Mesenchymal stem cell (in vitro differentiated cells and primary cell): ENCODE measurements around the gene PPP2R2D.

Source experiments
- DNase-seq: peaks from one replicate; pipeline ENCODE4 v3.0.0-alpha.2; 2013
- H2AFZ ChIP-seq: one replicate; pipeline ENCODE4 v1.6.1; 2013; ENCODE audit warnings: low read depth, mild to moderate bottlenecking, control low read depth, inconsistent platforms, low read length, moderate library complexity
- H2AK5ac ChIP-seq: 2 replicates; pipeline ENCODE4 v1.6.1; 2013; ENCODE audit warnings: low read length, moderate library complexity, mild to moderate bottlenecking, inconsistent platforms; ENCODE audit not compliant: severe bottlenecking
- H2BK120ac ChIP-seq: one replicate; pipeline ENCODE4 v1.6.1; 2013; ENCODE audit warnings: low read depth, mild to moderate bottlenecking, inconsistent platforms, low read length, moderate library complexity
- H2BK12ac ChIP-seq, 2 experiments: one replicate each; pipeline ENCODE4 v1.6.1; 2013; ENCODE audit warnings: inconsistent platforms in 2 of 2, low read length in 2 of 2, mild to moderate bottlenecking in 2 of 2, moderate library complexity in 2 of 2, control low read depth in 1 of 2
- H2BK15ac ChIP-seq: one replicate; pipeline ENCODE4 v1.6.1; 2013; ENCODE audit warnings: mild to moderate bottlenecking, low read depth, inconsistent platforms; ENCODE audit not compliant: poor library complexity, severe bottlenecking
- H2BK5ac ChIP-seq: 2 replicates; pipeline ENCODE4 v1.6.1; 2013; ENCODE audit warnings: low read depth, mild to moderate bottlenecking, low read length, control low read depth, inconsistent platforms; ENCODE audit not compliant: poor library complexity, severe bottlenecking
- H3K14ac ChIP-seq, 2 experiments: one replicate each; pipeline ENCODE4 v1.6.1; 2013; ENCODE audit warnings: inconsistent platforms in 2 of 2, low read length in 2 of 2, control low read depth in 1 of 2, mild to moderate bottlenecking in 1 of 2, moderate library complexity in 1 of 2
- H3K18ac ChIP-seq, 2 experiments: one replicate each; pipeline ENCODE4 v1.6.1; 2013; ENCODE audit warnings: inconsistent platforms in 2 of 2, low read length in 2 of 2, control low read depth in 1 of 2, low read depth in 1 of 2, mild to moderate bottlenecking in 1 of 2
- H3K23ac ChIP-seq, 2 experiments: one replicate each; pipeline ENCODE4 v1.6.1; 2013; ENCODE audit warnings: inconsistent platforms in 2 of 2, low read length in 2 of 2, mild to moderate bottlenecking in 2 of 2, moderate library complexity in 2 of 2, control low read depth in 1 of 2
- H3K27ac ChIP-seq: 2 replicates; pipeline ENCODE4 v1.5.1; 2013; ENCODE audit warnings: mild to moderate bottlenecking, moderate library complexity, low read length, control low read depth, inconsistent platforms; ENCODE audit not compliant: poor library complexity, severe bottlenecking
- H3K27me3 ChIP-seq, 2 experiments: 2 replicates each; pipeline versions ENCODE4 v1.6.1 to v1.7.0; 2013; ENCODE audit warnings: low read length in 2 of 2, mild to moderate bottlenecking in 2 of 2, moderate library complexity in 2 of 2, control low read depth in 1 of 2, inconsistent platforms in 1 of 2; ENCODE audit not compliant: control insufficient read depth in 1 of 2, insufficient read depth in 1 of 2
- H3K36me3 ChIP-seq, 2 experiments: 2 replicates each; pipeline versions ENCODE4 v1.6.1 to v1.7.0; 2013; ENCODE audit warnings: low read length in 2 of 2, control low read depth in 1 of 2, inconsistent platforms in 1 of 2, low read depth in 1 of 2, mild to moderate bottlenecking in 1 of 2; ENCODE audit not compliant: insufficient read depth in 2 of 2, control insufficient read depth in 1 of 2
- H3K4ac ChIP-seq, 2 experiments: one replicate each; pipeline ENCODE4 v1.6.1; 2013; ENCODE audit warnings: inconsistent platforms in 2 of 2, low read length in 2 of 2, mild to moderate bottlenecking in 2 of 2, moderate library complexity in 2 of 2, control low read depth in 1 of 2, low read depth in 1 of 2
- H3K4me1 ChIP-seq: 2 replicates; pipeline ENCODE4 v1.6.1; 2013; ENCODE audit warnings: low read depth, low read length, control low read depth; ENCODE audit not compliant: control insufficient read depth, insufficient read depth
- H3K4me2 ChIP-seq: 2 replicates; pipeline ENCODE4 v1.6.1; 2013; ENCODE audit warnings: low read length, mild to moderate bottlenecking, inconsistent platforms; ENCODE audit not compliant: poor library complexity, severe bottlenecking
- H3K4me3 ChIP-seq, 2 experiments: 2 replicates each; pipeline versions ENCODE4 v1.5.1 to v1.7.0; 2013; ENCODE audit warnings: low read length in 2 of 2, mild to moderate bottlenecking in 2 of 2, control low read depth in 1 of 2, low read depth in 1 of 2; ENCODE audit not compliant: insufficient read depth in 1 of 2
- H3K79me1 ChIP-seq: replicated peaks from 2 replicates; pipeline ENCODE4 v1.6.1; 2013; ENCODE audit warnings: mild to moderate bottlenecking, control low read depth, low read length, inconsistent platforms; ENCODE audit not compliant: poor library complexity, severe bottlenecking
- H3K9ac ChIP-seq: 2 replicates; pipeline ENCODE4 v1.7.0; 2013; ENCODE audit warnings: mild to moderate bottlenecking, low read length, moderate library complexity
- H3K9me3 ChIP-seq: 2 replicates; pipeline ENCODE4 v1.7.0; 2013; ENCODE audit warnings: mild to moderate bottlenecking, low read length; ENCODE audit not compliant: control insufficient read depth
- H4K8ac ChIP-seq: one replicate; pipeline ENCODE4 v1.6.1; 2013; ENCODE audit warnings: inconsistent platforms, mild to moderate bottlenecking, low read length, moderate library complexity
- H4K91ac ChIP-seq: one replicate; pipeline ENCODE4 v1.6.1; 2013; ENCODE audit warnings: mild to moderate bottlenecking, low read length, inconsistent platforms
- WGBS: methylation state at CpG from one replicate; pipeline ENCODE4 v1.1.7; 2013; ENCODE audit warnings: mixed read lengths; 5-methylcytosine and 5-hydroxymethylcytosine counted together

The PPP2R2D gene

GRCh38 chr10:131905267-131905571 is 4.4 kb downstream of the PPP2R2D start:
- H3K4me3 ChIP-seq = no peak overlapping the region
- DNase-seq = no peak
- no peak overlapping the region for H4K8ac ChIP-seq
- H4K91ac ChIP-seq = no peak overlapping the region
- no peak overlapping the region for H3K14ac ChIP-seq
- no peaks in the 10 kb centered on the region for H3K9me3 ChIP-seq
- H2BK12ac ChIP-seq = no peak overlapping the region
- H3K36me3 ChIP-seq = peaks cover 22 to 29% of the 10 kb centered on the region in 2 experiments
- no peaks in the 10 kb centered on the region for H3K27me3 ChIP-seq
- H2AFZ ChIP-seq = no peak overlapping the region
- no peak overlapping the region for H3K4ac ChIP-seq
- H2BK120ac ChIP-seq = no peak overlapping the region
- no peak overlapping the region for H2BK15ac ChIP-seq
- no peak overlapping the region for H3K9ac ChIP-seq
- no peak overlapping the region for H3K4me2 ChIP-seq
- peaks cover 25% of the 10 kb centered on the region for H3K4me1 ChIP-seq
- H3K18ac ChIP-seq = no peak overlapping the region
- peaks cover 2% of the 10 kb centered on the region for H3K79me1 ChIP-seq
- no peak overlapping the region for H2BK5ac ChIP-seq
- no peak overlapping the region for H3K27ac ChIP-seq
- H2AK5ac ChIP-seq = no peak overlapping the region
- WGBS = 97% methylated on average over 5 of the region's 5 CpGs
- no peak overlapping the region for H3K23ac ChIP-seq

GRCh38 chr10:131905603-131906268 is 4.9 kb downstream of the PPP2R2D start:
- H4K91ac ChIP-seq = peak overlapping the region; percentile 78
- no peak overlapping the region for H4K8ac ChIP-seq
- no peak for DNase-seq
- no peak overlapping the region for H3K27ac ChIP-seq
- H3K4me2 ChIP-seq = no peak overlapping the region
- H2BK15ac ChIP-seq = no peak overlapping the region
- WGBS = 98% methylated on average over 17 of the region's 17 CpGs
- H3K4me1 ChIP-seq = peaks cover 27% of the 10 kb centered on the region
- peak overlapping the region in 1 of 2 experiments; percentile 25 for H3K18ac ChIP-seq
- H3K4me3 ChIP-seq = no peak overlapping the region
- no peak overlapping the region for H2BK12ac ChIP-seq
- H3K79me1 ChIP-seq = peaks cover 2% of the 10 kb centered on the region
- no peak overlapping the region for H2BK120ac ChIP-seq
- H2AFZ ChIP-seq = no peak overlapping the region
- H2BK5ac ChIP-seq = no peak overlapping the region
- H2AK5ac ChIP-seq = no peak overlapping the region
- peaks cover 24 to 29% of the 10 kb centered on the region in 2 experiments for H3K36me3 ChIP-seq
- no peak overlapping the region for H3K14ac ChIP-seq
- H3K4ac ChIP-seq = no peak overlapping the region
- no peak overlapping the region for H3K9ac ChIP-seq
- peak overlapping the region in 1 of 2 experiments; percentile 74 for H3K23ac ChIP-seq
- H3K27me3 ChIP-seq = no peaks in the 10 kb centered on the region
- no peaks in the 10 kb centered on the region for H3K9me3 ChIP-seq

- Histone ChIP-seq H2AFZ (no peak overlapping the region), H3K27me3 (no peaks in the 10 kb centered on the region)
These were observed 5.4 kb downstream of the PPP2R2D start for GRCh38 chr10:131906269-131906639.

GRCh38 chr10:131907679-131908078 is 6.9 kb downstream of the PPP2R2D start:
- H3K18ac ChIP-seq = no peak overlapping the region
- H3K14ac ChIP-seq = no peak overlapping the region
- no peak overlapping the region for H2AK5ac ChIP-seq
- peaks cover 24% of the 10 kb centered on the region for H3K4me1 ChIP-seq
- H3K27ac ChIP-seq = no peak overlapping the region
- no peaks in the 10 kb centered on the region for H3K9me3 ChIP-seq
- H2BK120ac ChIP-seq = no peak overlapping the region
- no peak overlapping the region for H2BK5ac ChIP-seq
- peaks cover 31 to 35% of the 10 kb centered on the region in 2 experiments for H3K36me3 ChIP-seq
- H3K4ac ChIP-seq = no peak overlapping the region
- H3K27me3 ChIP-seq = no peaks in the 10 kb centered on the region
- no peak overlapping the region for H2BK12ac ChIP-seq
- H2AFZ ChIP-seq = no peak overlapping the region
- H4K8ac ChIP-seq = no peak overlapping the region
- 85% methylated on average over 6 of the region's 8 CpGs for WGBS
- peaks cover 4% of the 10 kb centered on the region for H3K79me1 ChIP-seq
- H3K23ac ChIP-seq = no peak overlapping the region
- no peak overlapping the region for H3K9ac ChIP-seq
- no peak overlapping the region for H4K91ac ChIP-seq
- H3K4me3 ChIP-seq = no peak overlapping the region
- no peak overlapping the region for H3K4me2 ChIP-seq
- no peak for DNase-seq
- no peak overlapping the region for H2BK15ac ChIP-seq

More at GRCh38 chr10:131906269-131906639, 5.4 kb downstream of the PPP2R2D start:
- Histone ChIP-seq H2BK5ac (no peak overlapping the region), H3K9me3 (no peaks in the 10 kb centered on the region), H3K79me1 (peaks cover 2% of the 10 kb centered on the region), H3K23ac (no peak overlapping the region), H3K4ac (no peak overlapping the region), H2AK5ac (no peak overlapping the region), H3K36me3 (peaks cover 29% of the 10 kb centered on the region in 2 experiments), H3K4me2 (no peak overlapping the region), H3K9ac (no peak overlapping the region), H3K27ac (no peak overlapping the region), H4K8ac (no peak overlapping the region), H3K14ac (no peak overlapping the region), H3K18ac (no peak overlapping the region), H3K4me1 (peaks cover 27% of the 10 kb centered on the region), H4K91ac (no peak overlapping the region), H2BK12ac (no peak overlapping the region), H3K4me3 (no peak overlapping the region), H2BK15ac (no peak overlapping the region), H2BK120ac (no peak overlapping the region)
- DNase-seq = no peak
- 100% methylated on average over 1 of the region's 1 CpG for WGBS
